Measurements from ENCODE around the gene TRAPPC12.

Gene TRAPPC12

GRCh38 chr2:3458396-3459184 is 79.1 kb downstream of the TRAPPC12 start:
- Histone ChIP-seq H3K36me3 (ENCODE audit: control insufficient read depth, insufficient read depth, low read length) (peaks cover 7% of the 10 kb centered on the region), H2BK15ac (replicated peaks; ENCODE audit: low read depth) (no peak overlapping the region), H3K27me3 (ENCODE audit: insufficient read depth, low read length, poor library complexity) (no peaks in the 10 kb centered on the region), H2BK5ac (ENCODE audit: low read length) (no peak overlapping the region), H3K27ac (ENCODE audit: low read depth, low read length) (no peak overlapping the region), H3K4ac (ENCODE audit: low read depth, low read length) (no peak overlapping the region), H3K9ac (ENCODE audit: low read length) (no peak overlapping the region), H3K56ac (ENCODE audit: low read length) (no peak overlapping the region), H3K79me2 (ENCODE audit: control insufficient read depth, insufficient read depth, low read length) (no peaks in the 10 kb centered on the region), H2AK5ac (ENCODE audit: low read length) (no peak overlapping the region), H3K18ac (ENCODE audit: low read length) (no peak overlapping the region), H4K8ac (ENCODE audit: low read depth, low read length) (no peak overlapping the region), H3K4me1 (ENCODE audit: control insufficient read depth, low read depth, low read length) (no peaks in the 10 kb centered on the region), H2BK120ac (ENCODE audit: low read depth, low read length) (no peak overlapping the region), H4K5ac (ENCODE audit: low read length) (no peak overlapping the region), H3K4me3 (ENCODE audit: low read length) (no peak overlapping the region), H3K4me2 (ENCODE audit: low read length) (no peak overlapping the region), H3K23ac (ENCODE audit: low read length) (no peak overlapping the region), H3K79me1 (ENCODE audit: low read length) (no peaks in the 10 kb centered on the region)
- WGBS (ENCODE audit: extremely low coverage, insufficient coverage, low lambda C conversion rate) = no CpG with 5 or more reads among the region's 10 CpGs
- no peak for DNase-seq

GRCh38 chr2:3459185-3460015 is 79.9 kb downstream of the TRAPPC12 start:
- no peak overlapping the region for H3K18ac ChIP-seq (ENCODE audit: low read length)
- no peak for DNase-seq

GRCh38 chr2:3460156-3460555 is 80.7 kb downstream of the TRAPPC12 start:
- no CpG with 5 or more reads among the region's 11 CpGs for WGBS (ENCODE audit: extremely low coverage, insufficient coverage, low lambda C conversion rate)
- no peak overlapping the region for H4K8ac ChIP-seq (ENCODE audit: low read depth, low read length)
- no peak overlapping the region for H3K4ac ChIP-seq (ENCODE audit: low read depth, low read length)
- peaks cover 7% of the 10 kb centered on the region for H3K36me3 ChIP-seq (ENCODE audit: control insufficient read depth, insufficient read depth, low read length)
- no peak overlapping the region for H3K18ac ChIP-seq (ENCODE audit: low read length)
- no peak overlapping the region for H2BK15ac ChIP-seq (replicated peaks; ENCODE audit: low read depth)
- no peak overlapping the region for H2AK5ac ChIP-seq (ENCODE audit: low read length)
- no peaks in the 10 kb centered on the region for H3K27me3 ChIP-seq (ENCODE audit: insufficient read depth, low read length, poor library complexity)
- no peak overlapping the region for H3K27ac ChIP-seq (ENCODE audit: low read depth, low read length)
- no peaks in the 10 kb centered on the region for H3K4me1 ChIP-seq (ENCODE audit: control insufficient read depth, low read depth, low read length)
- H3K56ac ChIP-seq (ENCODE audit: low read length) = no peak overlapping the region
- no peak overlapping the region for H4K5ac ChIP-seq (ENCODE audit: low read length)
- no peaks in the 10 kb centered on the region for H3K79me2 ChIP-seq (ENCODE audit: control insufficient read depth, insufficient read depth, low read length)
- H2BK120ac ChIP-seq (ENCODE audit: low read depth, low read length) = no peak overlapping the region
- H3K4me2 ChIP-seq (ENCODE audit: low read length) = no peak overlapping the region
- no peaks in the 10 kb centered on the region for H3K79me1 ChIP-seq (ENCODE audit: low read length)
- H3K23ac ChIP-seq (ENCODE audit: low read length) = no peak overlapping the region
- DNase-seq = no peak
- no peak overlapping the region for H3K4me3 ChIP-seq (ENCODE audit: low read length)
- H3K9ac ChIP-seq (ENCODE audit: low read length) = no peak overlapping the region
- no peak overlapping the region for H2BK5ac ChIP-seq (ENCODE audit: low read length)

More at GRCh38 chr2:3459185-3460015, 79.9 kb downstream of the TRAPPC12 start:
- no peak overlapping the region for H3K9ac ChIP-seq (ENCODE audit: low read length)
- H3K36me3 ChIP-seq (ENCODE audit: control insufficient read depth, insufficient read depth, low read length) = peaks cover 7% of the 10 kb centered on the region
- no peaks in the 10 kb centered on the region for H3K79me1 ChIP-seq (ENCODE audit: low read length)
- no peak overlapping the region for H3K27ac ChIP-seq (ENCODE audit: low read depth, low read length)
- no peak overlapping the region for H2BK5ac ChIP-seq (ENCODE audit: low read length)
- H4K5ac ChIP-seq (ENCODE audit: low read length) = no peak overlapping the region
- no peak overlapping the region for H3K4ac ChIP-seq (ENCODE audit: low read depth, low read length)
- no peak overlapping the region for H2BK15ac ChIP-seq (replicated peaks; ENCODE audit: low read depth)
- no peak overlapping the region for H3K56ac ChIP-seq (ENCODE audit: low read length)
- no peak overlapping the region for H3K4me2 ChIP-seq (ENCODE audit: low read length)
- no CpG with 5 or more reads among the region's 25 CpGs for WGBS (ENCODE audit: extremely low coverage, insufficient coverage, low lambda C conversion rate)
- no peak overlapping the region for H4K8ac ChIP-seq (ENCODE audit: low read depth, low read length)
- H2AK5ac ChIP-seq (ENCODE audit: low read length) = no peak overlapping the region
- H3K23ac ChIP-seq (ENCODE audit: low read length) = no peak overlapping the region
- H3K27me3 ChIP-seq (ENCODE audit: insufficient read depth, low read length, poor library complexity) = no peaks in the 10 kb centered on the region
- no peak overlapping the region for H3K4me3 ChIP-seq (ENCODE audit: low read length)
- H3K79me2 ChIP-seq (ENCODE audit: control insufficient read depth, insufficient read depth, low read length) = no peaks in the 10 kb centered on the region
- H2BK120ac ChIP-seq (ENCODE audit: low read depth, low read length) = no peak overlapping the region
- no peaks in the 10 kb centered on the region for H3K4me1 ChIP-seq (ENCODE audit: control insufficient read depth, low read depth, low read length)

- Histone ChIP-seq H2BK120ac (ENCODE audit: low read depth, low read length) (no peak overlapping the region), H3K4ac (ENCODE audit: low read depth, low read length) (no peak overlapping the region), H3K4me3 (ENCODE audit: low read length) (no peak overlapping the region), H4K8ac (ENCODE audit: low read depth, low read length) (no peak overlapping the region), H3K4me1 (ENCODE audit: control insufficient read depth, low read depth, low read length) (no peaks in the 10 kb centered on the region), H3K27ac (ENCODE audit: low read depth, low read length) (no peak overlapping the region), H3K18ac (ENCODE audit: low read length) (no peak overlapping the region), H2BK15ac (replicated peaks; ENCODE audit: low read depth) (no peak overlapping the region), H2AK5ac (ENCODE audit: low read length) (no peak overlapping the region), H2BK5ac (ENCODE audit: low read length) (no peak overlapping the region), H3K4me2 (ENCODE audit: low read length) (no peak overlapping the region), H3K27me3 (ENCODE audit: insufficient read depth, low read length, poor library complexity) (no peaks in the 10 kb centered on the region), H3K56ac (ENCODE audit: low read length) (no peak overlapping the region), H4K5ac (ENCODE audit: low read length) (no peak overlapping the region), H3K9ac (ENCODE audit: low read length) (no peak overlapping the region), H3K79me2 (ENCODE audit: control insufficient read depth, insufficient read depth, low read length) (no peaks in the 10 kb centered on the region), H3K23ac (ENCODE audit: low read length) (no peak overlapping the region), H3K36me3 (ENCODE audit: control insufficient read depth, insufficient read depth, low read length) (peaks cover 7% of the 10 kb centered on the region), H3K79me1 (ENCODE audit: low read length) (no peaks in the 10 kb centered on the region)
- DNase-seq = no peak
- no CpG with 5 or more reads among the region's 38 CpGs for WGBS (ENCODE audit: extremely low coverage, insufficient coverage, low lambda C conversion rate)
These were observed 81.6 kb downstream of the TRAPPC12 start for GRCh38 chr2:3460831-3461800.

GRCh38 chr2:3461801-3462492 is 82.5 kb downstream of the TRAPPC12 start:
- Histone ChIP-seq H3K4me1 (ENCODE audit: control insufficient read depth, low read depth, low read length) (no peaks in the 10 kb centered on the region), H4K5ac (ENCODE audit: low read length) (no peak overlapping the region), H3K4me3 (ENCODE audit: low read length) (no peak overlapping the region), H3K23ac (ENCODE audit: low read length) (no peak overlapping the region), H4K8ac (ENCODE audit: low read depth, low read length) (no peak overlapping the region), H3K9ac (ENCODE audit: low read length) (no peak overlapping the region), H3K4ac (ENCODE audit: low read depth, low read length) (no peak overlapping the region), H2BK120ac (ENCODE audit: low read depth, low read length) (no peak overlapping the region), H3K79me1 (ENCODE audit: low read length) (no peaks in the 10 kb centered on the region), H3K18ac (ENCODE audit: low read length) (no peak overlapping the region), H2AK5ac (ENCODE audit: low read length) (no peak overlapping the region), H3K36me3 (ENCODE audit: control insufficient read depth, insufficient read depth, low read length) (peaks cover 5% of the 10 kb centered on the region), H3K27ac (ENCODE audit: low read depth, low read length) (no peak overlapping the region), H2BK5ac (ENCODE audit: low read length) (no peak overlapping the region), H3K27me3 (ENCODE audit: insufficient read depth, low read length, poor library complexity) (no peaks in the 10 kb centered on the region), H3K4me2 (ENCODE audit: low read length) (no peak overlapping the region), H2BK15ac (replicated peaks; ENCODE audit: low read depth) (no peak overlapping the region), H3K79me2 (ENCODE audit: control insufficient read depth, insufficient read depth, low read length) (no peaks in the 10 kb centered on the region), H3K56ac (ENCODE audit: low read length) (no peak overlapping the region)
- no CpG with 5 or more reads among the region's 12 CpGs for WGBS (ENCODE audit: extremely low coverage, insufficient coverage, low lambda C conversion rate)
- DNase-seq = peak; percentile 45

All from mesendoderm (in vitro differentiated cells).